G401.6 (cell line): ENCODE data around the gene GRK6.
"Not testable (repeated sequence)": the region's sequence is repeated elsewhere in the genome, so short reads cannot be mapped to it uniquely, and the experiment has no call there.

Source experiments
- FAIRE-seq: peaks from 2 replicates; lab custom pipeline; 2012; peaks lifted over from hg19 to GRCh38; lab: Jason Lieb, UNC

The GRK6 gene

DNA sequence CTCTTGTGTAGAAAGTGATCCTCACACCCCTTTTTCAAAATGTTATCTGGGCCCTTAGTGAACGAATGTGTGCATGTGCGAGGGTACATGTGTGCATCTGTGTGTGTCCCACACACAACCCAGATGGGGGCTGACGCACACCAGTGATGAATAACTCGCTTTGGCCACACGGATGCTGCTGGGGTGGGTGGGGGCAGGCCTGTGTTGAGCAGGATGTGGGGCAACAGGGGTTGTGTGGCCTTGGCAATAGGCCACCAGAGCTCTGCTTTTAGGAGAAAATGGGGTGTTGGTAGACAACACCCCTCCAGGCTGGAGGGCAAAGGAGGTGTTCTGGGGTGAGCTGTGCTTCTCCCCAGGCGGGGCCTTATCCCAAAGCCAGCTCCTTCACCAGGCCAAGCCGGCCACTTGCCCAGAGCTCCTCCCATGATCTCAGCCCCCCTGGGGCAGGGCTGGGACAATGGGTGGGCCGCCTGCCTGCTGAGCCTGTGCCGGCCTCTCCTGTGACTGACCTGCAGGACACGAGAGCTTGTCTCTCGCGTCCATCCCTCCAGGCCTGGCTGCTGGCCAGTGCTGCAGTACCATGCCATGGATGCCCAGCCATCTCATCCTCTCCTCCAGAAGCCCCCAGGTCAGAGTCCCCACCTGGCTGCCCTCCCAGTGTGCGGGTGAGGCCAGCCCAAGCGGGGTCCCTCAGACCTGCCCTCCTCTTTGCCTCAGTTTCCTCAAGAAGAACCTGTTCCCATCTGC is 45.3 kb downstream of the GRK6 start:
- FAIRE-seq, result no peak

DNA sequence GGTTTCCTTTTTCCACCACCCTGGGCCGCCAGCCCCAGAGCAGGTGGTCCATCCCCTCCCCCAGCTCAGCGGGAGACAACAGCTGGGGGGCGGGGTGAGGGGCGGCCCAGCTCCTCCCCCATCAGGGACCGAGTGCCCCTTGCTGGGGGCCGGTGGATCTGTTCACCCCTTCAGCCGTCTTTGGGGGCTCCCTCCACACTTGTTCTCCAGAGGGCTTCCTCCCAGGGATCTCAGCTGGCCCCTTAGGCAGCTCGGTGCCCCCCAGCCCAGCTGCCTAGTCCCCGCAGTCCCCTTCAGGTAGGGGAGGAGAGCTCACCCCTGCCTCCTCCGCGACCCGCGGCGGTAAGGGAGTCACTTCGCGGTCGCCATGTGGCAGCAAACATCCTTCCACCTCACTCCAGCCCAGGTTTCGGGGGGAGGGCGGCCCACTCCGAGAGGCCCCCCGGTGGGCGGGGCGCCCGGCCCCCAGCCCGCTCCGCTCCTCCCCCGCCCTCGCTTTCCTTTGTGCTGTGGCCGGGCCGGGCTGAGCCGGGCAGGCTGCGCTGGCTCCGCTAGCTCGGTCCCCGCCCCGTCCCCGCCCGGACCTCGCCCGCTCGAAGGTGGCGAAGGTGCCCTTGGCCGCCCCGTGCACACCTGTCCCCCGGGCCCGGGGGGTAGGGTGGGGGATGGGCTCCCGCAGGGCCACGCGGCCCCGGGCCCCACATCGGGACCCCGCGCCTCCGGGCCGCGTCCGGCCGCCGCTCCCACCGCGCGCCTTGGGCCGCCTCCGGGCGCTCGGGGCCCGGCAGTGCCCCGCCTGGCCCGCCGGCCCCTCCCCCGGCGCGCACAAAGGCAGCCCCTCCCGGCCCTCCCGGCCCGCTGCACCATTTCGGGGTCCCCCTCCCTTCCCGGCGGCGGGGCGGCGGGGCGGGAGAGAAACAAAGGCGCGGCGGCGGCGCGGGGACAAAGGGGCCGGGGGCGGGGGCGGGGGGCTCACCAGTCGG is 46.3 kb downstream of the GRK6 start:
- FAIRE-seq, result no peak

DNA sequence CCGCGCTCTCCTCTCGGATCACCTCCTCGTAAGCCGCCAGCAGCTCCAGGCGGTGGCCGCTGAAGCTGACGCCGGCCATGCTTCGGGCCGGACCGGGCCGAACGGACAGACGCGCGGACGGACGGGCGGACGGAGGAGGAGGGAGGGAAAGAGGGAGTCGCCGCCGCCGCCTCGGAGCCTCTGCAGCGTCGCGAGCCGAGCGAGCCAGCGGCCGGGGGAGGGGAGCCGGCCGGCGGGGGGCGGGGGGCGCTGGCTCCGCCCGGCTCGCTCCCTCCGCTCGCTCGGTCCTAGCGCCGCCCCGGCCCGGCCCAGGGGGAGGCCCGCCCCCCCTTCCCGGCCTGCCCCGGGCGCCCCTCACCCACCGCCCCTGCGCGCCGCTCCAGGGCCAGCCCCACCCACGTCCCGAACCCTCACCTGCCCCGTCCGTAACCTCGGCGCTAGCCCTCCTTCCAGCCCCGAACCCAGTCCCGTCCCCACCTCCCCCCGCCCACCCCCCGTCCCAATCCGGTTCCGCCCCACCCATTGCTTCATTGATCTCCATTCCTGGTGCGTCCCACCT is 47.0 kb downstream of the GRK6 start, which contains the start of gene DBN1:
DBN1 (minus strand) TSS at position 192 of the 559 bp plus-strand sequence; CDS start at position 79, 113 bp downstream.
- FAIRE-seq, result no peak

DNA sequence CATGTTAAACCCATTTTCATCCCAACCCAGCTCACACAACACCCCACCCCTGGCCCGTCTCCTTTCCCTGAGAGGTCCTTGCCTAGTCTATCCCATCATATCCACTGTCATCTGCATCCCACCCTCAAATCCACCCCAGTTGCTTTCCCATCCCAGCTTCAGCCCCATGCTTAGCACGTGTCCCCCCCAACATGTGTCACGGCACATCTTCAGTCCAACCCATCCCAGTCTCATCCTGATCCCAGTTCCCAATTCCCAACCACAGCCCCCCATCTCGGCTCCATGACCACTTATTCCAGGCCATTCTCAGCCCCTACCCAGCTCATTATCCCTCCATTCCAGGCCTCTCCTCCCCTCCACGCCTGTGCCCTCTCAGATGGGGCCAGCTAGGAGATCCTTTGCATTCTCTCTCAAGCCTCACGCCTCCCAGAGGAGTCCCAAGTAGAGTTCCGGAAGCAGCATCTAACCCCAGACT is 47.6 kb downstream of the GRK6 start:
- FAIRE-seq, result no peak

DNA sequence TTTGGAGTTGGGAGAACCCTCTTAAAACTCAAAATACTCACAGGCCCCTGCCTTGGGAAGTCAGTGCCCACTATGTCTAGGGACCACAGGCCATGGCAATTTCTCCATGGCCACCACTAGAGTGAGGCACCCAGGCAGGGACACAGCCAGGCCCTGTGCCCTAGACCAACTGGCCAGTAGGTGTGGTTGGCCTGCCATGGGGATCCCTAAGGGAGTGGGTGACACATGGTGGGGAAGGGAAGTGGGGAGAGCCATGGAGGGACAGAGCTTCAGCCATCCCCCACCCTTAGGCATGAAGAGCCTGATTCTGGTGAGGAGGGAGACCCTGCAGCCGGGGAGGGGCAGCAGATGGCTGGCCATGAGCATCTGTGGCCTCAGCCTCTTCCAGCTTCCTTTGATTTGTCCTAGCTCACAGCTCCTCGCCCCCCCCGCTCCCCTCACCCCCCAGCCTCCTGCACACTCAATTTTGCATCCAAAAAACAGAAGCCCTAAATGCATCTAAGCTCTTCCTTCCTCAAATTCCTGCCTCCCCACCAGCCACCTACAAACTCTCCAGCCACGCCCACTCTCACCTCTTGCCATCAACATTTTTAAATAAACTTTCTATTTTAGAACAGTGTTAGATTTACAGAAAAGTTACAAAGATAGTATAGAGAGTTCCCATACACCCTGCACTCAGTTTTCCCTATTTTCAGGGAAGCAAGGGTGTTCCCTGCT is 48.5 kb downstream of the GRK6 start:
- FAIRE-seq, result no peak

DNA sequence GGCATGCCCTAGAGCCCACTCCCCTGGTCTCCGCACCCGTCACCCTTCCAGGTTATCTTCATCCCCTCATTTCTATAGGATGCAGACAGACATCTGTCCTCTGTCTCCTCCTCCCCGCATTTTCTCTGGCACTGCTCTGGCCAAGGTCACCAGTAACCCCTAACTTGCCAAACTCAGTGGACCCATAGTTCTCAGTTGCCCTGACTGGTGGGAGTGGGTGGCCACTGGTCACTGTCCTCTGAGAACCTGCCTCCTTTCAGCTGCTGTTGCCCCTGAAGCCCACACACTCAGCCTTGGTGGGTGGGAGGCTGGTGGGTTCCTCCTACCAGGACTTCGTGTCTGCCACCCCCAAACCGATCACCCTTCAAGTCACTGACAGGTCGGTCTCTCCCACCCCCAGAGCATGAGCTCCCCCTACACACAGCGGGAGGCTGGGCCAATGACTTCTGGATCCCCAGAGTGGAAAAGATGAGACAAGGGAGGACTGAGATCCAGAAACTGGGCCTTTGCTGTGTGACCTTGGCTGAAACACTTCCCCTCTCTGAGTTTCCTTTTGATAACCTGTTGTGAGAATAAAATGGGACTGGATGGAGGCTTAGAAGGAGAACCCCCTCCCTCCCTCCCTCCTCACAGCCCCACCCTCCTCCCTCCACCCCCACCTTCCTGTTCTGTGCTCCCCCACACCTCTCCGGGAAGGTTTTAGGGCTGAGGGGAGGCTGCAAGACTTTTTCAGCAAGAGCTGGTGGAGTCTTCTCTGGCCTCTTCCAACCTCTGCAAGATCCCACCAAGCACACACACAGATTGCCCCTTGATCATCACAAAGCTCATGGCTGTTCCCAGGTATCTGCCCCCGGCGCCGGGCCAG is 49.3 kb downstream of the GRK6 start:
- FAIRE-seq, result no peak

DNA sequence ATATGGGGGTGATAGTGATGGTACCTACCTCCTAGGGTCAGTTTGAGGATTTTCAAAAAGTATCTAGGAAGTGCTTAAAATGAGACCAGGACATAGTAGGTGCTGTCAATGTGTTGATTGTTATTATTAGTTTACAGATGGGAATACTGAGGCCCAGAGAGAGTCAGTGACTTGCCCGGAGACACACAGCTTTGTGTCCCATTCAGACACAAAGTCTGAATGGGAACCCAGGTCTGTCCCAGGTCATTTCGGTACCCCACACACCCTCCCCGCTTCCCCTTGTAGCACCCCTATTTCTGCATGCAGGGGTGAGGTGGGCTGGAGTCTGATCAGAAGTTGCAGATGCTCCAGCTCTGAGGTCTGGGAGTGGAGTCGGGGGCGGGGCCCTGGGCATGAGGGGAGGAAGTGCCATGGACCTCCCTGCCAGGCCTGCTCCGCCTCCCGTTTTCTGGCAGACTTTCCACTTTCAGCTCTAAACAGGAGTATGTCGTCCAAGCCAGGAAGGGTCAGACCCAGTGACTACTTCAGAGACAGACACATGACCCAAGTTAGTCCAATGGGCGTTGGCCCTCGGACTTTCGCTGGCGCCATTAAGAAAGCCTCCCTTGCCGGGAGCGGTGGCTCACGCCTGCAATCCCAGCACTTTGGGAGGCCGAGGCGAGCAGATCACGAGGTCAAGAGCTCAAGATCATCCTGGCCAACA is 50.2 kb downstream of the GRK6 start:
- FAIRE-seq, result no peak

GRCh38 chr5:177477701-177478477 is 51.4 kb downstream of the GRK6 start:
- FAIRE-seq, result no peak

GRCh38 chr5:177478711-177479646 is 52.5 kb downstream of the GRK6 start:
- FAIRE-seq, result no peak

DNA sequence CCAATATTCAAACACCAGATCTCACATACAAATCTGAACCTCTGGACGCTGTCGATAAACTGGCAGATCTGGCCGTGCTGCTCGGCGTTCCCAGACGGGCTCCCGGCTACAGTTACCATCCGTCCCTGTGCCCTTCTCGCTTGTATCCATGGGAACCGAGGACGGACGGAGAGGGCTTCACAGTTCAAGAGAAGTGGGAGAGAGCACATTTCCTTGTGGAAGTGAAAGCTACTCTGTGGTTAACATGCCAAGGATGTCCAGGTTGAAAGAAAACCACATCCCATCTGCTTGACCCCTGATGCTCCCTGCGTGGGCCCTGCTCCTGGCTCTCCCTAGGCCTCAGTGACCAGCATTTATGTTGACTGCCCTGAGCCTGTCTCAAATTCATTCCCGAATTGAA is 53.3 kb downstream of the GRK6 start:
- no peak for FAIRE-seq

GRCh38 chr5:177482359-177482795 is 55.9 kb downstream of the GRK6 start:
- no peak for FAIRE-seq

DNA sequence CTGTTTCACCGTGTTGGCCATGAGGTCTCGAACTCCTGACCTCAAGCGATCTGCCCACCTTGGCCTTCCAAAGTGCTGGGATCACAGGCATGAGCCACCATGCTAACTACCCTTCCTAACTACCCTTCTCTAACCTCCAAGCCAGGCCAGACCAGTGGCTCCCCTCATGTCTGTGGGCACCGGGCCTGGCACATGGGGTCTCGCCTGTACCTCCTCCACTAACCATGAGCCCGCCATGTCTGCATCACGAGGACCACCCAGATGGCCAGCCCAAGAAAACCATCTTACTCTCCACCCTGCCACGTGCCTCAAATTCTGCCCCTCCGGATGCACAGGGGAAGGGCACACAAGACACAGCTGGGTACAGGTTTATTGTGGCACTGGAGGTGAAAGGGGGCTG is 56.6 kb downstream of the GRK6 start:
- no peak for FAIRE-seq

DNA sequence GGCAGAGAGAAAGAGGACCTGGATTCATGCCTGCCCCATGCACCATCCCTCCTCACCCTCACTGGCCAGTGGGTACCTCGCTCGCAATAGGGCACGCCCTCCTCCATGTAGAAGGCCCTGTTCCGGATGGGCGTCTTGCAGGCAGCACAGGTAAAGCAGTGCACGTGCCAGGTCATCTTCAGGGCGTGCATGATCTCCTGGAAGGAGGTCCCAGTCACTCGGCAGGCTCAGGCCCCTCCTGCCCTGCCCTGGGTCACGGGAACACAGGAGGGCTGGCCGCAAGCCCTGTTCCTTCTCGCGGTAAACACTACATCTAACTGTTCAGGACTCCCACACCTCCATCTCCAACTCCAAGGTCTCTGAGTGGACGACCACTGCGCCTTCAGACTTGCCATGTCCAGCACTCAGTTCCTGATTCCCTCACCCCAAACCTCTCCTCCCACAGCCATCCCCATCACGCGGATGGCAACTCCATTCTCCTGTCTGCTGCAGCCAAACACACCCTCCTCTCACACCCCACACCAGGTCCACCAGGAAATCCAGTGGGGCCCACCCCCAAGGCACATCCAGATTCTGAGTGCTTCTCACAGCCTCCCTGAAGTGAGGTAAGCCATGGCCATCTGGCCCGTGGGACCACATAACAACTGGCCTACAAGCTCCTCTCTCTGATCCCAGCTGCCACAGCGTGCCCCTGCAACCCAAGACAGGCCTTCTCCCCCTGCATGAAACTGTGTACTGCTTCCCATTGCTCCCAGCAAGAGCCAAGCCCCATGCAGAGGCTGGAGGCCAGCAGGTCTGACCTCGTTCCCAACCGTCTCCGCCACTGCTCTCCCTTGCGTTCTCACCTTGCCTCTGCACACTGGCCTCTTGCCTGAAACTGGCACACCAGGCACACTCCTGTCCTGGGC is 57.8 kb downstream of the GRK6 start:
- no peak for FAIRE-seq

- FAIRE-seq, result no peak
Observed at GRCh38 chr5:177484902-177485549, 58.5 kb downstream of the GRK6 start.

DNA sequence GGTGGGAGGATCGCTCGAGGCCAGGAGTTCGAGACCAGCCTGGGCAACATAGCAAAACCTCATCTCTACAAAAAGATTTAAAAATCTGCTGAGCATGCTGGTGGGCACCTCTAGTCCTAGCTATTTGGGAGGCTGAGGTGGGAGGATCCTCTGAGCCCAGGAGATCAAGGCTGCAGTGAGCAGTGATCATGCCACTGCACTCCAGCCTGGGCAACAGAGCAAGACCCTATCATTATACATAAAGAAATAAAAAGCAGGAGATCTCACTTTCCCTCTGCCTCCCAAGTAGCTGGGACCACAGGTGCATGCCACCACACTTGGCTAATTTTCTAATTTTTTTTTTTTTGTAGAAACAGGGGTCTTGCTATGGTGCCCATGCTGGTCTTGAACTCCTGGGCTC is 59.3 kb downstream of the GRK6 start:
- FAIRE-seq, result not testable (repeated sequence)

GRCh38 chr5:177486256-177486655 is 59.8 kb downstream of the GRK6 start:
- FAIRE-seq, result no peak

GRCh38 chr5:177487144-177487543 is 60.7 kb downstream of the GRK6 start:
- FAIRE-seq, result no peak
